HTERT RPE-1 (cell line): ENCODE data around the gene LRATD1.

ENCODE experiments used
- in situ Hi-C: fragments of 300-500 bp; cut with MboI; formaldehyde crosslinking; loops from 4 replicates; pipeline ENCODE4 v1.14.3; 2020; ENCODE audit warnings: low sequenced_read_pairs

LRATD1 gene

GRCh38 chr2:14633061-14633460 lies 544 bp downstream of the LRATD1 start:
- in situ Hi-C loops = no loop called here

DNA sequence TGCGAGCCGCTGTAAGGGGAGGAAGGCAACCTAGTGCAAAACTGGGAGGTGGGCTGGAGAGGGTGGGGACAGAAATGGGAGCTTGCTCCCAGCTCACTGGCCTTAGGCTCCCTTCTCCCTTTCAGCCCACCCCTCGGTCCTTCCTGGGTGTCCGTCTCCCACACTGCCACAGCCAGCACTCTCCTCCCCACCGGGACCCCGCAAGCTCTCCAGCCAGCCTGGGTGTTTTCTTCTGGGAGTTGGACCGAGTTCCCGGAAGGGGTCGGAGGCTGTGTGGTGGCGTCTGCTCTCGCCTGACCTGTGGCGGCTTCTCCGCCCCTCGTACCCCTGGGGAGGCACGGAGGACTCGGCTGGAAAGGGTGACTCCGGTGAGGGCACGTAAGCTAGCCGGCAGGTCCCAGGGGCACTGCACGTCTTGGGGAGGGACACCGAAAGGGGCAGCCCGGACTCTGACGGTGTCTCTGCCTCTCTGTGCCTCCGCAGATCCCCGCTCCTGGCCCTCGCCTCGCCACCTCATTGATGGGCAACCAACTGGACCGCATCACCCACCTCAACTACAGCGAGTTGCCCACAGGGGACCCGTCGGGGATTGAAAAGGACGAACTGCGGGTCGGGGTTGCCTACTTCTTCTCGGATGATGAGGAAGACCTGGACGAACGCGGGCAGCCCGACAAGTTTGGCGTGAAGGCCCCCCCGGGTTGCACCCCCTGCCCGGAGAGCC lies 1.1 kb downstream of the LRATD1 start:
- in situ Hi-C loops = no loop called here

DNA sequence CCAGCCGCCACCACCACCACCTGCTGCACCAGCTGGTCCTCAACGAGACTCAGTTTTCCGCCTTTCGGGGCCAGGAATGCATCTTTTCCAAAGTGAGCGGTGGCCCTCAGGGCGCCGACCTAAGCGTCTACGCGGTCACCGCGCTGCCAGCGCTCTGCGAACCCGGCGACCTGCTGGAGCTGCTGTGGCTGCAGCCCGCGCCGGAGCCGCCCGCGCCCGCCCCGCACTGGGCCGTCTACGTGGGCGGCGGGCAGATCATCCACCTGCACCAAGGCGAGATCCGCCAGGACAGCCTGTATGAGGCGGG lies 1.6 kb downstream of the LRATD1 start:
- in situ Hi-C loops = no loop called here

- in situ Hi-C loops = no loop called here
Observed at GRCh38 chr2:14634489-14635390, 2.2 kb downstream of the LRATD1 start.

- in situ Hi-C loops = no loop called here
Observed at GRCh38 chr2:14635391-14635871, 2.9 kb downstream of the LRATD1 start.

DNA sequence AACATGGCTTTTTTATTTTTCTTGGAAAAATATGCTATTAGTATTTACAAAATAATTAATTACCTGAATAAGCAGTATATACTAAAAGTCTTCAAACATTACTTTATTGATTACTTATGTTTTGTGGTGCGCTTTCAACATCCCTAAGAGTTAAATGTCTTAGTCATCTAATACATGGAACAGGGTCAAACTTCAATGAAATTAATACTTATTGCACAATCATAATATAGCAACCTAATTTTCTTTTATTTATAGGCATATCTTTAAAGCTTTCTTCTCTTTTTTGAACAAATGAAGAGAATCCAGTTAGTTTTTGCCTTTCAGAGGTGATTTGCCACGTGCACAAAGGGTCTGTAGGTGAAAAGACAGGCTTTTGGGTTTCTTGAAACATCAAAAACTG lies 6.0 kb downstream of the LRATD1 start:
- in situ Hi-C loops = no loop called here

GRCh38 chr2:14641116-14641515 lies 8.6 kb downstream of the LRATD1 start:
- in situ Hi-C loops = no loop called here

GRCh38 chr2:14642499-14642898 lies 10.0 kb downstream of the LRATD1 start:
- in situ Hi-C loops = no loop called here

GRCh38 chr2:14647714-14648113 lies 15.2 kb downstream of the LRATD1 start:
- in situ Hi-C loops = no loop called here

DNA sequence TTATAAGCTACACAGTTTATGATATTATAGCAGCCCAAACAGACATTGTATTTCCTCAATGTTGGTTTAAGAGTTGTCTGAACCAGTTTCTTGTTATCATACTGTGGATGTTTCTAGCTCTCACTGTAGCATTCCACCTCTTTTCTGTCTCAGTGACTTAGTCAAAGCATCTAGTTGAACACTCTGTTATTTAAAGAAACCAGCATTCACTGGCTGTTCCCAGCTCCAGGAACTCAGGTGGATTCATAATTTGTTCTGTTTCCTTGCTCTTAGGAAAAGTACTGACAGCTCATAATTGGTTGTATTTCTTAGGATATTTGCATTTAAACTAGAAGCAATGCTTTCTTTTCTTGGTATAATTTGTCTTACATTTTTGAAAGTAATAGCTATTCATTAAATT lies 17.5 kb downstream of the LRATD1 start:
- in situ Hi-C loops = no loop called here

DNA sequence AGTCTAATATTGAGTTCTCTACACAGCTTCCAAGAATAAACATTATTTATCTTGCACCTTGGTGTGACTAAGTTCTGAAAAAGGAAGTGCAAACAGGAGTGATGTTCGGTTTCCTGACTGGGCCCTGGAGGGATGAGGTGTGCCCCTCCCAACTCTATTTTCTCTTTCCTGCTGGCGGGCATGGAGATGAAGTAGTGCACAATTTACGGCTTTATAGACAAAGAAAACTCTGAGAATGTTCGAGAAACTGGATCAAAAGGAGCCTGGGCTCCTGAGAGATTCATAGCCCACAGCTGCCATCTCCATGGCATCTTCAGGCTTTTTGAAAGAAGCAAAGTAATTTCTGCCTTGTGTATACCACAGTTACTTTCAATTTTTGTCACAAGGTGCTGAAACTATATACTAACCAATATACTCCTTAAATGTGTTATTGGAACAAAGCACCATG lies 22.3 kb downstream of the LRATD1 start:
- in situ Hi-C loops = no loop called here

DNA sequence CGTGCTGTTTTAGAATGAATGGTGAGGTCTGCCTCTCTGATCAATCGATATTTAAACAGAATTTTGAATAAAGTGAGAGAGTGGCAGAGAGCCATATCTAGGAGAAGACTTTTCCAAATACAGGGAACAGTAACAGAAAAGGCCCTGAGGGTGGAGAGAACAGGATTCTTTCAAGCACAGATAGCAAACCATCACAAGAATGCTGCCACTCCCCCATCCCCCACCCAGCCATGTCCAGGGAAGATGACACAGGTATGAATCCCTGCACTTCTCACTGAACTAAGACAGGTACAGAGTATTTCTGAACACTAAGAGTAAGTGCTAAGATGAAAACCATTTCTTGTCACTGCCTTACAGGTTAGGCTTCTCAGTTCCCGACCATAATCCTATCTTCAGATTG lies 23.6 kb downstream of the LRATD1 start:
- in situ Hi-C loops = no loop called here

GRCh38 chr2:14661163-14661562 lies 28.6 kb downstream of the LRATD1 start:
- in situ Hi-C loops = no loop called here

DNA sequence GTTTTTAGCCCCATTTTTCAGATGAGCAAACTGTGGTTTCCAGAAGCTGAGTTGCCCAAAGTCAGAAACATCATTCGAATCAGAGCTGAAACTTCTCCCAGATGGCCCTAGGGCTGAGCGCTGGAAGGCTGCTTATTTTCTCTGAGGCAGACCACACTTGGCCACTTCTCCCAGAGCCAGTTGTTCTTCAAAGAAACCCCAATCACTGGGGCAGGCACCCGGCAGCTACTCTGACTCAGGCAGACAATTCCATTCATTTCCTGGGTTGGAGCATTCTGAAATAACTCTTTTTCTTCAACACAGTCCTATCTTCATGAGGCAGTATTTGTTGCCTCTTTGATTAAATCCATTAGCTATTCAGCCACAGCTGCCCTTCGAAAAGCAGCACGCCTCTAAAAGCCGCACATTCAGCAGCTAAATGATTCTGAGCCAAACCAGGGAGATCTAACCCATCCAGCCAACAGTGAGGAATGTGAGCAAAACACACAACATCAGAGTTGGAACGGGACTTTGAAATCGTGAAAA lies 40.9 kb downstream of the LRATD1 start:
- in situ Hi-C loops = no loop called here

- in situ Hi-C loops = no loop called here
Observed at GRCh38 chr2:14675489-14675888, 43.0 kb downstream of the LRATD1 start.

GRCh38 chr2:14676371-14676770 lies 43.9 kb downstream of the LRATD1 start:
- in situ Hi-C loops = no loop called here

- in situ Hi-C loops = no loop called here
Observed at GRCh38 chr2:14677039-14677438, 44.5 kb downstream of the LRATD1 start.

- in situ Hi-C loops = no loop called here
Observed at GRCh38 chr2:14678761-14679160, 46.2 kb downstream of the LRATD1 start.

DNA sequence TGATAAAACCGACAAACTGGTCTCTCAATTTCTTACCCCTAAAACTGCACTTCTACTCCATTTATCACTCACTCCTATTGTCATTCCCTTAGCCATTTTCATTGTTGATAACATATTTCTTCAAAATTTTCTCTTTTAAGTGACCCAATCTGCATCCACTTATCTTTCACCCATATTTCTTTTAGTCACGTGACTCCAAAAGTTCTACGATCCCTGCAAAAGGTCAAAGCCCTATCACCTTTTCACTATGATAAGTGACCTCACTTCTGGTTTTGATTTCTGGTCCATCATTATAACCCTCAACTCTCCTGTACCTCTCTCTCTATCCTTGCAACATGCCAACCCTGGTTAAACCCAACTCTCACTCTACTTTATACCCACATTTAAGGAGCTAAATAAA lies 49.1 kb downstream of the LRATD1 start:
- in situ Hi-C loops = no loop called here
